Mesendoderm (in vitro differentiated cells): ENCODE results near the gene TMPRSS3. TPM values are rescaled to one million over a fixed set of nuclear protein-coding genes. Genes with fewer than 3 reads are reported as not detected.

Experiments used
- DNase-seq: peaks from one replicate; pipeline ENCODE4 v3.0.0; 2013
- H2AK5ac ChIP-seq: 2 replicates; pipeline ENCODE4 v1.6.1; 2013; ENCODE audit warnings: low read length, inconsistent platforms
- H2BK120ac ChIP-seq: 2 replicates; pipeline ENCODE4 v1.6.1; 2013; ENCODE audit warnings: low read depth, mild to moderate bottlenecking, low read length, moderate library complexity, mixed read lengths
- H2BK15ac ChIP-seq: replicated peaks from 2 replicates; pipeline ENCODE4 v1.6.1; 2013; ENCODE audit warnings: low read depth, mild to moderate bottlenecking, moderate library complexity
- H2BK5ac ChIP-seq: 2 replicates; pipeline ENCODE4 v1.6.1; 2013; ENCODE audit warnings: low read length, inconsistent platforms
- H3K18ac ChIP-seq: 2 replicates; pipeline ENCODE4 v1.6.1; 2013; ENCODE audit warnings: mild to moderate bottlenecking, low read length, mixed read lengths
- H3K23ac ChIP-seq: one replicate; pipeline ENCODE4 v1.6.1; 2013; ENCODE audit warnings: low read length
- H3K27ac ChIP-seq: 2 replicates; pipeline ENCODE4 v1.5.1; 2013; ENCODE audit warnings: low read depth, mild to moderate bottlenecking, inconsistent platforms, low read length, moderate library complexity
- H3K27me3 ChIP-seq: 2 replicates; pipeline ENCODE4 v1.6.1; 2013; ENCODE audit warnings: low read length, control low read depth, mild to moderate bottlenecking, inconsistent platforms; ENCODE audit not compliant: insufficient read depth, poor library complexity
- H3K36me3 ChIP-seq: 2 replicates; pipeline ENCODE4 v1.6.1; 2013; ENCODE audit warnings: low read length, inconsistent platforms; ENCODE audit not compliant: control insufficient read depth, insufficient read depth
- H3K4ac ChIP-seq: one replicate; pipeline ENCODE4 v1.6.1; 2013; ENCODE audit warnings: low read depth, mild to moderate bottlenecking, low read length, moderate library complexity
- H3K4me1 ChIP-seq: 2 replicates; pipeline ENCODE4 v1.6.1; 2013; ENCODE audit warnings: low read depth, low read length, inconsistent platforms; ENCODE audit not compliant: control insufficient read depth
- H3K4me2 ChIP-seq: 2 replicates; pipeline ENCODE4 v1.6.1; 2013; ENCODE audit warnings: low read length
- H3K4me3 ChIP-seq: 2 replicates; pipeline ENCODE4 v1.5.1; 2013; ENCODE audit warnings: mild to moderate bottlenecking, low read length
- H3K56ac ChIP-seq: one replicate; pipeline ENCODE4 v1.6.1; 2013; ENCODE audit warnings: low read length
- H3K79me1 ChIP-seq: 2 replicates; pipeline ENCODE4 v1.6.1; 2013; ENCODE audit warnings: low read length, inconsistent platforms
- H3K79me2 ChIP-seq: 2 replicates; pipeline ENCODE4 v1.6.1; 2013; ENCODE audit warnings: mild to moderate bottlenecking, low read length; ENCODE audit not compliant: control insufficient read depth, insufficient read depth
- H3K9ac ChIP-seq: 2 replicates; pipeline ENCODE4 v1.6.1; 2013; ENCODE audit warnings: low read length, inconsistent platforms
- H4K5ac ChIP-seq: one replicate; pipeline ENCODE4 v1.6.1; 2013; ENCODE audit warnings: low read length
- H4K8ac ChIP-seq: one replicate; pipeline ENCODE4 v1.6.1; 2013; ENCODE audit warnings: low read depth, mild to moderate bottlenecking, control low read depth, low read length, moderate library complexity
- WGBS: extraction: QIAGEN DNeasy Blood & Tissue Kit; methylation state at CpG from one replicate; pipeline ENCODE4 v1.1.7; 2013; ENCODE audit warnings: low lambda C conversion rate, missing lambda C conversion rate; ENCODE audit not compliant: insufficient coverage; ENCODE audit errors: extremely low coverage; 5-methylcytosine and 5-hydroxymethylcytosine counted together
- small RNA-seq: library from polyadenylated mRNA; stranded (forward); fragments of <200 nt; extraction: miRNeasy Mini kit (QIAGEN cat#:217004); gene quantifications from one replicate; pipeline ENCODE3, GENCODE V24; 2013; ENCODE audit not compliant: insufficient read depth

Gene TMPRSS3

DNA sequence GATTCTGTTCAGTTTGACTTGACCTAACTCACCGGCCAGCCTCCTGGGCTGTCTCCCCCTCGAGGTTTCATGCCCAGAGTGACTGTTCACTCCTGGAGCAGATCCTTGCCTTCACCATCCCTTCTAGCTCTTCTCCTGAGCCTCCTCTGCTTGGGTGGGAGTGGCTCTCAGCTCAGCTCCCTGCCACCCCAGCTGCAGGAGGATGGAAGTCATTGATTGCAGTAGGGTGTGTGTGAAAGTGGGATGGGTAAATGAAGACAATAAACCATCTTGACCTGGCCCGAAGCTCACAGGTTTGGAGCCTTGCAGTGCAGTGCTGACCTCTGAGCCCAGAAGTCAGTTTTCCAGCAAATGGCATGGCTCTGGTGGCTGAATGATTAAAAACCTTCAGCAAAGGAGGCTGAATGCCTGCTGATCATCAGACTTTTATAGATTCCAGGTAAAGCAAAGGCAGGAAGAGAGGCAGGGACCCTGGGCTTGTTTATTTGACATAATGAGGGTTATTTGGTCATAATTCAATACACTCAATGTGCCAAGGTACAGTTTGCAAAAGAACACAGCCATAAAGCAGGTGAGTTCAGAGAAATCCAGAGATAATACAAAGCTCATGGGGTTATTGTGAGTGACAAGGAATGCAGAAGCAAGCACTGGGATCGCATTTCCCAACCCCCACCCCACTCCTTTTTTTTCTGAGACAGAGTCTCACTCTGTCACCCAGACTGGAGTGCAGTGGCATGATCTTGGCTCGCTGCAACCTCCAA lies 63.1 kb downstream of the TMPRSS3 start:
- Histone ChIP-seq H3K4me2 (no peak overlapping the region), H2BK5ac (no peak overlapping the region), H4K5ac (no peak overlapping the region), H3K79me2 (no peaks in the 10 kb centered on the region), H3K36me3 (no peaks in the 10 kb centered on the region), H3K23ac (no peak overlapping the region), H4K8ac (no peak overlapping the region), H3K4me1 (no peaks in the 10 kb centered on the region), H3K27me3 (no peaks in the 10 kb centered on the region), H3K56ac (no peak overlapping the region), H3K79me1 (no peaks in the 10 kb centered on the region), H2BK15ac (no peak overlapping the region), H3K27ac (no peak overlapping the region), H3K9ac (no peak overlapping the region), H3K4me3 (no peak overlapping the region), H2AK5ac (no peak overlapping the region), H3K18ac (no peak overlapping the region), H2BK120ac (no peak overlapping the region), H3K4ac (no peak overlapping the region)
- DNase-seq, result no peak
- WGBS, result no CpG with 5 or more reads among the region's 5 CpGs

DNA sequence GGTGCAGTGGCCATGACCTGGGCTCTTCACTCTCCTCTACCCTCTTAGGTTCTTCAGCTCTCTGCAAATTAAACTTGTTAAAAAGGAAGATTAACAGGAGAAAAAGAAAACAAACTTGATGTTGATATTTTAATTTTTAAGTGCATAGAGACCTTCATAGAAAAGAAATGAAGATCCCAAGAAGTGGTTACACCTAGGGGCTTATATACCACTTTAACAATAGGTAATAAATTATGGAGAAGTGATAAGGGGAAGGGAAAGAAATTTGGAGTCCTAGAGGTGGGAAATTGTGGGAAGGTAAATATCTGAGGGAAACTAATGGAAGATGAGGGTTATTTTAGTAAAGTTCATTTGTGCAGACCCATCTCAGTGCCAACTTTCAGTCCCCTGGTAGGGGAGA lies 64.2 kb downstream of the TMPRSS3 start:
- H2BK15ac ChIP-seq, result no peak overlapping the region
- H3K4ac ChIP-seq, result no peak overlapping the region
- DNase-seq, result no peak
- H2BK5ac ChIP-seq, result no peak overlapping the region
- no peaks in the 10 kb centered on the region for H3K79me1 ChIP-seq
- no peak overlapping the region for H3K23ac ChIP-seq
- no peak overlapping the region for H3K18ac ChIP-seq
- no peak overlapping the region for H3K27ac ChIP-seq
- H4K5ac ChIP-seq, result no peak overlapping the region
- no peak overlapping the region for H3K56ac ChIP-seq
- H2BK120ac ChIP-seq, result no peak overlapping the region
- no peaks in the 10 kb centered on the region for H3K36me3 ChIP-seq
- H2AK5ac ChIP-seq, result no peak overlapping the region
- no peaks in the 10 kb centered on the region for H3K27me3 ChIP-seq
- no peaks in the 10 kb centered on the region for H3K79me2 ChIP-seq
- H3K4me3 ChIP-seq, result no peak overlapping the region
- H4K8ac ChIP-seq, result no peak overlapping the region
- no peaks in the 10 kb centered on the region for H3K4me1 ChIP-seq
- no peak overlapping the region for H3K4me2 ChIP-seq
- H3K9ac ChIP-seq, result no peak overlapping the region

DNA sequence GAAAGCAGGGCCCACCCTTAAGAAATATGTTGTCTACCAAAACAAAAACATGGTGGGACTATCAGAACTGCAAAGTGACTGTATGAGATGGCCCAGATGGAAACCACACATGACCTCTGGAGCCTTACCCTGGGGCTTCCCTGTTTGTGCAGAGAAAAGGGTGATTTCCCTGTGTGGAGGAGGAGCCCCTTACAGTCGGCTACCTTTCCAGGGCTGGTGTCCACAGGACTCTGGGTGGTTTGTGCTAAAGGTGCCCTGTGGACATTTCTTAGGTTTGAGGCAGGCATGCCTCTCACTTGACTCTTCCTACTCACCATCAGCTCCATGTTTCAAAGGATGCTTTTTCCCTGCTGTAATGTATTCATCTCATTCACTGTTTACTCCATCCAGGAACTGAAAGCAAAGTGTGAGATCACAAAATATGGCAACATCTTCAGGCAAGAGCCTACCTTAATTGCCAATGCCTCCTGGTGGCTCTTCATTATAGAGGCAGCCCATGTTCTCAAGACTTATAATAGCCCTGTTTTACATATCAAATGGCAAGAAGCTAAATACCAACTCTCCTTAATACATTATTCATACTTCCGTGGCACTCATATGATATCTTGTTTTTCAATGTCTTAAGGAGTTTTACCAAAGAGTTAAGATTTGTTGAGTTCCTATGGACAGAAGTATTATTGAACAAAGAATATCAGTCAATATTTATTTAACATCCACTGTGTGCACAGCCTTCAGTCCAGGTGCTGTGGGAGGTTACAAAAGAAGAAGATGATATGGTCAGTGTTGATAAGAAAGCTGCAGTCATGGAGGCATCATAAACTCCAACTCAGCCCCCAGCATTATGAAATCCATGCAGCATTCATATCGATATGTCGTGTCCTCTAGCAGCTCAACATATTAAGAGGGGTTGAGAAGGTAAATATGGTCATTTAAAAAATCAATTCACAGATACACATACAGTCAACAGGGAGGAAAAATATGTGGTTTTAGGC lies 65.2 kb downstream of the TMPRSS3 start:
- Histone ChIP-seq H3K18ac (no peak overlapping the region), H3K79me1 (no peaks in the 10 kb centered on the region), H3K4me2 (no peak overlapping the region), H3K9ac (no peak overlapping the region), H3K79me2 (no peaks in the 10 kb centered on the region), H3K27me3 (no peaks in the 10 kb centered on the region), H4K5ac (no peak overlapping the region), H3K4ac (no peak overlapping the region), H3K4me3 (no peak overlapping the region), H3K4me1 (no peaks in the 10 kb centered on the region), H3K23ac (no peak overlapping the region), H3K27ac (no peak overlapping the region), H3K56ac (no peak overlapping the region), H2BK120ac (no peak overlapping the region), H3K36me3 (no peaks in the 10 kb centered on the region), H4K8ac (no peak overlapping the region), H2BK5ac (no peak overlapping the region), H2BK15ac (no peak overlapping the region), H2AK5ac (no peak overlapping the region)
- WGBS, result no CpG with 5 or more reads among the region's 4 CpGs
- no peak for DNase-seq

DNA sequence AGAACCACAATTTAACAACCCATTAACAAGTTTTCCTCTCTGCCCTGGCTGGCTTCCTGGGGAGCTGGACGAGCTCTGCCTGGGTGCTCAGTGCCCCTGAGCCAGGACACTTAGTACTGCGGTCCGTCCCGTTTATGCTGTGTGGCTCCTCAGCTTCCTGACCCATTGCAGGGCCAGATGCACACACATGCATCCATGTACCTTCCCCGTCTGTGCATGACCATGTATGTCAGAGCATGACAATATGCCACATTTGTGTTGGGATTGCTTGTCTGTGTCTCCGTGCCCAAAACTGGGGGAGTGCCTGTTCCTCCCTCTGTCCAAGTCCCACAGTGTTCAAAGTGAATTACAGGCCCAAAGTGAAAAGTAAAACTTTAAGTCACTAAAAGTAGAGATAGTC lies 71.0 kb downstream of the TMPRSS3 start:
- Histone ChIP-seq H3K79me2 (no peaks in the 10 kb centered on the region), H3K27ac (no peak overlapping the region), H3K23ac (no peak overlapping the region), H3K36me3 (no peaks in the 10 kb centered on the region), H3K56ac (no peak overlapping the region), H2BK5ac (no peak overlapping the region), H3K4me2 (no peak overlapping the region), H3K18ac (no peak overlapping the region), H4K8ac (no peak overlapping the region), H3K4me3 (no peak overlapping the region), H3K4ac (no peak overlapping the region), H3K9ac (no peak overlapping the region), H3K79me1 (no peaks in the 10 kb centered on the region), H3K27me3 (no peaks in the 10 kb centered on the region), H2AK5ac (no peak overlapping the region), H3K4me1 (no peaks in the 10 kb centered on the region), H2BK15ac (no peak overlapping the region), H2BK120ac (no peak overlapping the region), H4K5ac (no peak overlapping the region)
- no peak for DNase-seq
- WGBS, result no CpG with 5 or more reads among the region's 6 CpGs

Small RNAs within 50 kb of the gene (small RNA-seq; reads per million reads assigned to genes)
- gene RNU6-1149P, result not detected
